Mesodermal cell (in vitro differentiated cells): Measurements from ENCODE around the gene CCDC171.

ENCODE experiments used
- H3K27ac ChIP-seq: 2 replicates; pipeline ENCODE4 v1.7.0; 2013; ENCODE audit warnings: mild to moderate bottlenecking, low read depth, low read length, moderate library complexity; ENCODE audit not compliant: severe bottlenecking
- H3K36me3 ChIP-seq: 2 replicates; pipeline ENCODE4 v1.7.1; 2013; ENCODE audit warnings: mild to moderate bottlenecking, low read length, moderate library complexity; ENCODE audit not compliant: control insufficient read depth, insufficient read depth
- H3K4me1 ChIP-seq: one replicate; pipeline ENCODE4 v1.7.1; 2013; ENCODE audit warnings: mild to moderate bottlenecking, low read length; ENCODE audit not compliant: insufficient read depth, control insufficient read depth, poor library complexity, severe bottlenecking
- H3K4me3 ChIP-seq: 2 replicates; pipeline ENCODE4 v1.7.0; 2013; ENCODE audit warnings: low read length, control low read depth, mild to moderate bottlenecking; ENCODE audit not compliant: insufficient read depth, poor library complexity, severe bottlenecking; ENCODE audit errors: extremely low read depth
- H3K9me3 ChIP-seq: 2 replicates; pipeline ENCODE4 v1.7.1; 2013; ENCODE audit warnings: mild to moderate bottlenecking, low read length, moderate library complexity; ENCODE audit not compliant: control insufficient read depth
- WGBS, 2 experiments: methylation state at CpG; one replicate each; pipeline ENCODE4 v1.1.5; 2013; ENCODE audit warnings: missing lambda C conversion rate in 2 of 2; ENCODE audit not compliant: insufficient coverage in 2 of 2; 5-methylcytosine and 5-hydroxymethylcytosine counted together

Gene CCDC171

GRCh38 chr9:15824310-15824709 is 271.5 kb downstream of the CCDC171 start:
- Histone ChIP-seq H3K4me1 (no peaks in the 10 kb centered on the region), H3K36me3 (no peaks in the 10 kb centered on the region), H3K27ac (no peak overlapping the region), H3K9me3 (no peaks in the 10 kb centered on the region), H3K4me3 (no peak overlapping the region)
- 60% methylated on average over 1 of the region's 4 CpGs; no CpG with 5 or more reads in 1 of the 2 experiments for WGBS, 2 experiments

- 100% methylated on average over 1 of the region's 1 CpG; no CpG with 5 or more reads in 1 of the 2 experiments for WGBS, 2 experiments
Measured at GRCh38 chr9:15831384-15831783, 278.5 kb downstream of the CCDC171 start.

GRCh38 chr9:15834541-15834940 is 281.7 kb downstream of the CCDC171 start:
- Histone ChIP-seq H3K36me3 (no peaks in the 10 kb centered on the region), H3K4me3 (no peak overlapping the region), H3K4me1 (no peaks in the 10 kb centered on the region), H3K27ac (no peak overlapping the region), H3K9me3 (no peaks in the 10 kb centered on the region)
- 84% methylated on average over 2 of the region's 2 CpGs; no CpG with 5 or more reads in 1 of the 2 experiments for WGBS, 2 experiments

More at GRCh38 chr9:15831384-15831783, 278.5 kb downstream of the CCDC171 start:
- Histone ChIP-seq H3K9me3 (no peaks in the 10 kb centered on the region), H3K27ac (no peak overlapping the region), H3K36me3 (no peaks in the 10 kb centered on the region), H3K4me1 (no peaks in the 10 kb centered on the region), H3K4me3 (no peak overlapping the region)

- WGBS, 2 experiments, result 0% methylated on average over 2 of the region's 4 CpGs; no CpG with 5 or more reads in 1 of the 2 experiments
- H3K36me3 ChIP-seq, result no peaks in the 10 kb centered on the region
- no peaks in the 10 kb centered on the region for H3K4me1 ChIP-seq
- H3K4me3 ChIP-seq, result no peak overlapping the region
- no peak overlapping the region for H3K27ac ChIP-seq
- H3K9me3 ChIP-seq, result no peaks in the 10 kb centered on the region
Measured at GRCh38 chr9:15837079-15837679, 284.3 kb downstream of the CCDC171 start.

- WGBS, 2 experiments, result 80% methylated on average over 1 of the region's 3 CpGs; no CpG with 5 or more reads in 1 of the 2 experiments
- Histone ChIP-seq H3K9me3 (no peaks in the 10 kb centered on the region), H3K4me3 (no peak overlapping the region), H3K36me3 (no peaks in the 10 kb centered on the region), H3K27ac (no peak overlapping the region), H3K4me1 (no peaks in the 10 kb centered on the region)
Measured at GRCh38 chr9:15842051-15842450, 289.2 kb downstream of the CCDC171 start.

GRCh38 chr9:15843316-15843715 is 290.5 kb downstream of the CCDC171 start:
- no peak overlapping the region for H3K4me3 ChIP-seq
- no peaks in the 10 kb centered on the region for H3K36me3 ChIP-seq
- H3K4me1 ChIP-seq, result no peaks in the 10 kb centered on the region
- no peak overlapping the region for H3K27ac ChIP-seq
- H3K9me3 ChIP-seq, result no peaks in the 10 kb centered on the region

- Histone ChIP-seq H3K36me3 (no peaks in the 10 kb centered on the region), H3K4me1 (no peaks in the 10 kb centered on the region), H3K4me3 (no peak overlapping the region), H3K27ac (no peak overlapping the region), H3K9me3 (no peaks in the 10 kb centered on the region)
- WGBS, 2 experiments, result no CpG with 5 or more reads among the region's 2 CpGs
Measured at GRCh38 chr9:15843931-15844330, 291.1 kb downstream of the CCDC171 start.

- no peaks in the 10 kb centered on the region for H3K36me3 ChIP-seq
- H3K4me1 ChIP-seq, result no peaks in the 10 kb centered on the region
- no peaks in the 10 kb centered on the region for H3K9me3 ChIP-seq
- WGBS, 2 experiments, result 74 to 80% methylated on average over 4 to 5 of the region's 6 CpGs
- H3K4me3 ChIP-seq, result no peak overlapping the region
- no peak overlapping the region for H3K27ac ChIP-seq
Measured at GRCh38 chr9:15846611-15847010, 293.8 kb downstream of the CCDC171 start.

- WGBS, 2 experiments, result no CpG with 5 or more reads among the region's 1 CpG
Measured at GRCh38 chr9:15849871-15850270, 297.0 kb downstream of the CCDC171 start.

GRCh38 chr9:15851766-15852165 is 298.9 kb downstream of the CCDC171 start:
- no CpG with 5 or more reads among the region's 2 CpGs for WGBS, 2 experiments
- Histone ChIP-seq H3K4me3 (no peak overlapping the region), H3K4me1 (no peaks in the 10 kb centered on the region), H3K27ac (no peak overlapping the region), H3K36me3 (no peaks in the 10 kb centered on the region), H3K9me3 (no peaks in the 10 kb centered on the region)

More at GRCh38 chr9:15849871-15850270, 297.0 kb downstream of the CCDC171 start:
- H3K9me3 ChIP-seq, result no peaks in the 10 kb centered on the region
- H3K4me3 ChIP-seq, result no peak overlapping the region
- no peaks in the 10 kb centered on the region for H3K4me1 ChIP-seq
- H3K27ac ChIP-seq, result no peak overlapping the region
- no peaks in the 10 kb centered on the region for H3K36me3 ChIP-seq

- Histone ChIP-seq H3K4me3 (no peak overlapping the region), H3K36me3 (no peaks in the 10 kb centered on the region), H3K9me3 (no peaks in the 10 kb centered on the region), H3K4me1 (no peaks in the 10 kb centered on the region), H3K27ac (no peak overlapping the region)
Measured at GRCh38 chr9:15856591-15856990, 303.7 kb downstream of the CCDC171 start.
